ENCODE measurements around the gene TRIM58. TPM values are rescaled to one million over a fixed set of nuclear protein-coding genes. Genes with fewer than 3 reads are reported as not detected.

TRIM58 gene
- total RNA-seq, 2 donors from 2014 or later: 0.36 to 9.6 TPM

DNA sequence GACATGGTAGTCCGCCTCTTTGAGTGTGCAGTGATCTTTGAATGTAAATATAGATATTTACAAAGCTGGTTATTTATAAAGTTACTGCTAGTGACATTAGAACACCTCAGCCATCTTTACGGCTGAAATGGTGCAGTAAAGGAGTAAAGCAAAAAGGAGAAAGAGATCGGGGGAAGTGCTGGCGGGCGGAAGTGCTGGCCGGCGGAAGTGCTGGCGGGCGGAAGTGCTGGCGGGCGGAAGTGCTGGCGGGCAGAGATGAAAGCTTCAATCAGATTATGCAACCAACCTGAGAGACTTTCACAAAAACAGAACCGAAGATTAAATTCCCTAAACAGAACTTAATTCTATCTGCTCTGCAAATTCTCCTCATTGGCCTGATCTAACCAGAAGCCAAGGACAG is 31.6 kb upstream of the TRIM58 start:
- no peak overlapping the region for H3K4me3 ChIP-seq
- no peak for TF ChIP-seq POLR2AphosphoS5 (IDR thresholded peaks at IDR 0.05)
- no peak for TF ChIP-seq POLR2A (IDR thresholded peaks at IDR 0.05)
- TF ChIP-seq, protein P1, sequence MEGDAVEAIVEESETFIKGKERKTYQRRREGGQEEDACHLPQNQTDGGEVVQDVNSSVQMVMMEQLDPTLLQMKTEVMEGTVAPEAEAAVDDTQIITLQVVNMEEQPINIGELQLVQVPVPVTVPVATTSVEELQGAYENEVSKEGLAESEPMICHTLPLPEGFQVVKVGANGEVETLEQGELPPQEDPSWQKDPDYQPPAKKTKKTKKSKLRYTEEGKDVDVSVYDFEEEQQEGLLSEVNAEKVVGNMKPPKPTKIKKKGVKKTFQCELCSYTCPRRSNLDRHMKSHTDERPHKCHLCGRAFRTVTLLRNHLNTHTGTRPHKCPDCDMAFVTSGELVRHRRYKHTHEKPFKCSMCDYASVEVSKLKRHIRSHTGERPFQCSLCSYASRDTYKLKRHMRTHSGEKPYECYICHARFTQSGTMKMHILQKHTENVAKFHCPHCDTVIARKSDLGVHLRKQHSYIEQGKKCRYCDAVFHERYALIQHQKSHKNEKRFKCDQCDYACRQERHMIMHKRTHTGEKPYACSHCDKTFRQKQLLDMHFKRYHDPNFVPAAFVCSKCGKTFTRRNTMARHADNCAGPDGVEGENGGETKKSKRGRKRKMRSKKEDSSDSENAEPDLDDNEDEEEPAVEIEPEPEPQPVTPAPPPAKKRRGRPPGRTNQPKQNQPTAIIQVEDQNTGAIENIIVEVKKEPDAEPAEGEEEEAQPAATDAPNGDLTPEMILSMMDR (IDR thresholded peaks at IDR 0.05): no peak
- no peaks in the 10 kb centered on the region for H3K4me1 ChIP-seq (replicated peaks)
- no peak overlapping the region for H3K27ac ChIP-seq
- WGBS: 83% methylated on average over 13 of the region's 13 CpGs
- intact Hi-C loops (cut with DNase I): no loop called here
- DNase-seq (ENCODE audit: low spot score): no peak
- H3K36me3 ChIP-seq: no peaks in the 10 kb centered on the region
- no peaks in the 10 kb centered on the region for H3K9me3 ChIP-seq
- no peaks in the 10 kb centered on the region for H3K27me3 ChIP-seq (replicated peaks; ENCODE audit: insufficient read depth)

- Histone ChIP-seq H3K27me3 (replicated peaks; ENCODE audit: insufficient read depth) (no peaks in the 10 kb centered on the region), H3K4me3 (no peak overlapping the region), H3K9me3 (no peaks in the 10 kb centered on the region), H3K4me1 (replicated peaks) (no peaks in the 10 kb centered on the region), H3K36me3 (no peaks in the 10 kb centered on the region), H3K27ac (no peak overlapping the region)
- TF ChIP-seq, protein P1 (IDR thresholded peaks at IDR 0.05): no peak
- no peak for TF ChIP-seq POLR2AphosphoS5 (IDR thresholded peaks at IDR 0.05)
- no peak for TF ChIP-seq POLR2A (IDR thresholded peaks at IDR 0.05)
- WGBS: 0% methylated on average over 1 of the region's 1 CpG
- intact Hi-C loops (cut with DNase I): no loop called here
- DNase-seq (ENCODE audit: low spot score): no peak
Observed at GRCh38 chr1:247829656-247830055, 27.3 kb upstream of the TRIM58 start.

GRCh38 chr1:247833601-247834000 is 23.4 kb upstream of the TRIM58 start:
- 63% methylated on average over 6 of the region's 6 CpGs for WGBS
- H3K36me3 ChIP-seq: no peaks in the 10 kb centered on the region
- intact Hi-C loops (cut with DNase I): no loop called here

GRCh38 chr1:247840818-247841217 is 16.2 kb upstream of the TRIM58 start:
- intact Hi-C loops (cut with DNase I): no loop called here
- TF ChIP-seq, protein P1 (IDR thresholded peaks at IDR 0.05): no peak
- TF ChIP-seq POLR2A (IDR thresholded peaks at IDR 0.05) (no peak), POLR2AphosphoS5 (IDR thresholded peaks at IDR 0.05) (no peak)
- H3K27me3 ChIP-seq (replicated peaks; ENCODE audit: insufficient read depth): no peaks in the 10 kb centered on the region
- no peak for DNase-seq (ENCODE audit: low spot score)
- H3K36me3 ChIP-seq: no peaks in the 10 kb centered on the region
- WGBS: 86% methylated on average over 2 of the region's 2 CpGs
- no peak overlapping the region for H3K27ac ChIP-seq
- no peaks in the 10 kb centered on the region for H3K9me3 ChIP-seq
- H3K4me1 ChIP-seq (replicated peaks): no peaks in the 10 kb centered on the region
- no peak overlapping the region for H3K4me3 ChIP-seq

More at GRCh38 chr1:247833601-247834000, 23.4 kb upstream of the TRIM58 start:
- no peak for DNase-seq (ENCODE audit: low spot score)
- Histone ChIP-seq H3K9me3 (no peaks in the 10 kb centered on the region), H3K4me1 (replicated peaks) (no peaks in the 10 kb centered on the region), H3K27me3 (replicated peaks; ENCODE audit: insufficient read depth) (no peaks in the 10 kb centered on the region), H3K4me3 (no peak overlapping the region), H3K27ac (no peak overlapping the region)
- TF ChIP-seq POLR2AphosphoS5 (IDR thresholded peaks at IDR 0.05) (no peak), POLR2A (IDR thresholded peaks at IDR 0.05) (no peak)
- TF ChIP-seq, protein P1 (IDR thresholded peaks at IDR 0.05): no peak

DNA sequence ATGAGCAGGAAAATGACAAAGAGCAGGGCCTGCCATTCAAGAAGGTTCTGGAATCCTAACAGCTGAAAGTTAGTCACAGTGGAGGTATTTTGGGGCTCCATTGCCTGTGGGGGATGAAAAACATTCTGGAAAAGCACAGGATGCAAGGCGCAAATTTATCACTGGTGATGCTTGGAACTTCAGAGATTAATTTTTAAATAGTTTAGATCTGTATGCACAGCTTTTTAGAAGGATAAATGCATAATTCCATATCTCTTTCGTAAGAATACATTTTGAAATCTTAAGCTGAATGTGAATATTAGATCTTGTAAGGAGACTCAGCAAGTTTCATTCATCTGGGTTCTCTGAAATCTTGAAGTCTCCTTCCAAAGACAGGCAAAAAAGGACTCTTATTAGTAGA is 15.2 kb upstream of the TRIM58 start, which contains the start of gene OR11L1:
TSS of gene OR11L1 (minus strand) at position 101 of the 400 bp plus-strand sequence. CDS start at position 101, 0 bp downstream.
- Histone ChIP-seq H3K4me3 (no peak within 1 kb of the TSS), H3K4me1 (replicated peaks) (no peaks in the 10 kb centered on the region), H3K27me3 (replicated peaks; ENCODE audit: insufficient read depth) (no peaks in the 10 kb centered on the region), H3K36me3 (no peaks in the 10 kb centered on the region), H3K9me3 (no peaks in the 10 kb centered on the region), H3K27ac (no peak within 1 kb of the TSS)
- TF ChIP-seq POLR2A (IDR thresholded peaks at IDR 0.05) (no peak), POLR2AphosphoS5 (IDR thresholded peaks at IDR 0.05) (no peak)
- TF ChIP-seq, protein P1 (IDR thresholded peaks at IDR 0.05): no peak
- intact Hi-C loops (cut with DNase I): no loop called here
- no peak for DNase-seq (ENCODE audit: low spot score)
- 91% methylated on average over 2 of the region's 2 CpGs for WGBS

Data from prostate gland (tissue), 2 donors.